ENCODE data around the gene ZNF525.

The ZNF525 gene

DNA sequence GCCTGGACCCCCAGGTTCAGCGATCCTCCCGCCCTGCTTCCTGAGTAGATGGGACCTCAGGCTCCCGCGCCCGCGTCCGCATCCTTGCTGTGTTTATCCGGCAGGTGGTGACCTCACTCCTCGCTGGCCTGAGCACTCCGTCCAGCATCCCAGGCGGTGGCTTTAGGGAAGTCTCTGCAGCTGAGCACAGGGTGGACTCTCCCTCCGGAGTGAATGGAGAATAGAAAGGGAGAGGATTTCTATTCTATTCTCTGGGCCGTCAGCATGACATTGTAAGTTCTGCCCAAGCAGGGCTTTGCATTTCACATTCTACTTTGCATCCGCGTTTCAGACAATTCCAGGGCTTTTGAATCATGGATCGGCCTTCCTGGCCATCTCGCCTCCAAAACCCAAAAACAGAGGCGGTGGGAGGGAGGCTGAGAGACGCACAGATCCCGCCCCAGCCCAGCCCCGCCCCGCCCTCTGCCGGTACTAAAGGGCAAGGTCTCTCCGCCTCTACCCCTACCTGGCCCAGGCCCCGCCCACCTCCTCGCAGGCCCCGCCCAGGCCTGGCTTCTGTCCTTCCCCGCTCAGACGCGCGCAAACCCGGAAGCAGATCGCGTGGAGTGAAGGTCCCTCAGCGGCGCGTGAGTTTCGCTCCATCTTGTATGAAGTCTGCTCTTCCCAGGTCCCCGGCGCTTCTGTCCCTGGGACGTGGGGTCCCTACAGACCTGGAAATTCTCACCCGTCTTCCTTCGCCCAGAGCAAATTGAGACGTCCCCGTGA, at the start of gene ZNF525:
TSS of gene ZNF525 (plus strand) at position 572 of the 765 bp plus-strand sequence. CDS start 6,577 bp downstream, outside the sequence.
- Histone ChIP-seq H3K36me3 (ENCODE audit: insufficient read depth, low read length) (no peaks in the 10 kb centered on the region), H3K9me3 (ENCODE audit: low read length) (no peaks in the 10 kb centered on the region), H3F3A (ENCODE audit: insufficient read depth, low read length) (no peaks in the 10 kb centered on the region), H3K79me2 (ENCODE audit: insufficient read depth, low read length) (no peaks in the 10 kb centered on the region), H3K9ac (ENCODE audit: low read length) (no peak within 1 kb of the TSS), H3K4me1 (ENCODE audit: insufficient read depth, low read length, severe bottlenecking) (no peaks in the 10 kb centered on the region), H3K27ac (ENCODE audit: low read depth, low read length, poor library complexity, severe bottlenecking) (no peak within 1 kb of the TSS), H3K4me3 (ENCODE audit: low read depth, low read length, poor library complexity, severe bottlenecking) (no peak within 1 kb of the TSS), H4K20me1 (ENCODE audit: insufficient read depth, low read length) (no peaks in the 10 kb centered on the region), H3K27me3 (ENCODE audit: insufficient read depth, low read length) (no peaks in the 10 kb centered on the region), H3K9me2 (ENCODE audit: low read depth, low read length) (no peaks in the 10 kb centered on the region), H2AFZ (ENCODE audit: low read length) (no peak within 1 kb of the TSS), H3K4me2 (ENCODE audit: low read length) (no peak within 1 kb of the TSS)
- TF ChIP-seq EZH2 (IDR thresholded peaks at IDR 0.05; ENCODE audit: borderline replicate concordance, low read length) = no peak
- TF ChIP-seq, protein P1, sequence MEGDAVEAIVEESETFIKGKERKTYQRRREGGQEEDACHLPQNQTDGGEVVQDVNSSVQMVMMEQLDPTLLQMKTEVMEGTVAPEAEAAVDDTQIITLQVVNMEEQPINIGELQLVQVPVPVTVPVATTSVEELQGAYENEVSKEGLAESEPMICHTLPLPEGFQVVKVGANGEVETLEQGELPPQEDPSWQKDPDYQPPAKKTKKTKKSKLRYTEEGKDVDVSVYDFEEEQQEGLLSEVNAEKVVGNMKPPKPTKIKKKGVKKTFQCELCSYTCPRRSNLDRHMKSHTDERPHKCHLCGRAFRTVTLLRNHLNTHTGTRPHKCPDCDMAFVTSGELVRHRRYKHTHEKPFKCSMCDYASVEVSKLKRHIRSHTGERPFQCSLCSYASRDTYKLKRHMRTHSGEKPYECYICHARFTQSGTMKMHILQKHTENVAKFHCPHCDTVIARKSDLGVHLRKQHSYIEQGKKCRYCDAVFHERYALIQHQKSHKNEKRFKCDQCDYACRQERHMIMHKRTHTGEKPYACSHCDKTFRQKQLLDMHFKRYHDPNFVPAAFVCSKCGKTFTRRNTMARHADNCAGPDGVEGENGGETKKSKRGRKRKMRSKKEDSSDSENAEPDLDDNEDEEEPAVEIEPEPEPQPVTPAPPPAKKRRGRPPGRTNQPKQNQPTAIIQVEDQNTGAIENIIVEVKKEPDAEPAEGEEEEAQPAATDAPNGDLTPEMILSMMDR (IDR thresholded peaks at IDR 0.05; ENCODE audit: low read length) = no peak

DNA sequence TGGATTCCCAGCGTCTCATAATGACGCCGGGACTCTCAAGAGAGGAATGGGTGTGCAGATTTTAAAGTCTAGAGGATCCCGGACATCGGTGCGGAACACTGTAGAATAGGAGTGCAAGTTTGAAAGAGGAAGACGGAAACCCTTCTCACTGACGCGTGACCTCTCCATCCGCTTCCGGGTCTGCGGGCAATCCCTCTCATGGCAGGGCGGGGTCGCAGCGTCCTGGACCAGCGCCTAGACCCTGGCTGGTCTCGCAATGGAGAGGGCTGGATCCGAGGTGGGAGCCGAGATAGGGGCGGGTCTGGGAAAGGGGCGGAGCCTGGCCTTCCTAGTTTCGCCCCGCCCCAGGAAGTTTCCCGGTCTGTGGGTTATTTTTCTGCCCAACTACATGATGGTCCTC, 36.5 kb upstream of the ZNF525 start:
- no peak overlapping the region for H3K9ac ChIP-seq (ENCODE audit: low read length)
- no peak overlapping the region for H3K4me3 ChIP-seq (ENCODE audit: low read depth, low read length, poor library complexity, severe bottlenecking)
- H3K36me3 ChIP-seq (ENCODE audit: insufficient read depth, low read length) = no peaks in the 10 kb centered on the region
- H3K27me3 ChIP-seq (ENCODE audit: insufficient read depth, low read length) = no peaks in the 10 kb centered on the region
- no peak for TF ChIP-seq EZH2 (IDR thresholded peaks at IDR 0.05; ENCODE audit: borderline replicate concordance, low read length)
- TF ChIP-seq, protein P1 (IDR thresholded peaks at IDR 0.05; ENCODE audit: low read length) = no peak
- no peaks in the 10 kb centered on the region for H3K9me2 ChIP-seq (ENCODE audit: low read depth, low read length)
- no peaks in the 10 kb centered on the region for H4K20me1 ChIP-seq (ENCODE audit: insufficient read depth, low read length)
- no peak overlapping the region for H2AFZ ChIP-seq (ENCODE audit: low read length)
- no peak overlapping the region for H3K27ac ChIP-seq (ENCODE audit: low read depth, low read length, poor library complexity, severe bottlenecking)
- no peaks in the 10 kb centered on the region for H3K4me1 ChIP-seq (ENCODE audit: insufficient read depth, low read length, severe bottlenecking)
- no peak overlapping the region for H3K4me2 ChIP-seq (ENCODE audit: low read length)
- no peaks in the 10 kb centered on the region for H3K79me2 ChIP-seq (ENCODE audit: insufficient read depth, low read length)
- no peaks in the 10 kb centered on the region for H3F3A ChIP-seq (ENCODE audit: insufficient read depth, low read length)
- H3K9me3 ChIP-seq (ENCODE audit: low read length) = peaks cover 5% of the 10 kb centered on the region; the same call in 1 of the 2 replicates

DNA sequence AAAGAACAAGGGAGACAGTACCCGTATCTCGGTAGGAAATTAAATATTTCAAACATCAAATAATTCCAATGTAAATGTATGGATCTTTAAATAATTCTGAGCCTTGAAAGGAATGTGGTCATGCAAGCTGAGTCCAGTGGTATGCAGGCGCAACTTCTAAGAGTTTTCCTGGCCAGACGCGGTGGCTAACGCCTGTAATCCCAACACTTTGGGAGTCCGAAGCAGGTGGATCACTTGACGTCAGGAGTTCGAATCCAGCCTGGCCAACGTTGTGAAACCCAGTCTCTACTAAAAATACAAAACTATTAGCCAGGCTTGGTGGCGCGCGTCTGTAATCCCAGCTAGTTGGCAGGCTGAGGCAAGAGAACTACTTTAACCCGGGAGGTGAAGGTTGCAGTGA, 33.0 kb upstream of the ZNF525 start:
- H3K4me3 ChIP-seq (ENCODE audit: low read depth, low read length, poor library complexity, severe bottlenecking) = no peak overlapping the region

More for the DNA sequence above, 33.0 kb upstream of the ZNF525 start:
- Histone ChIP-seq H3K27me3 (ENCODE audit: insufficient read depth, low read length) (no peaks in the 10 kb centered on the region), H3K4me2 (ENCODE audit: low read length) (no peak overlapping the region), H3K27ac (ENCODE audit: low read depth, low read length, poor library complexity, severe bottlenecking) (no peak overlapping the region), H3K9me3 (ENCODE audit: low read length) (peaks cover 5% of the 10 kb centered on the region; the same call in 1 of the 2 replicates), H3K9me2 (ENCODE audit: low read depth, low read length) (no peaks in the 10 kb centered on the region), H3K9ac (ENCODE audit: low read length) (no peak overlapping the region), H3K36me3 (ENCODE audit: insufficient read depth, low read length) (peaks cover 19% of the 10 kb centered on the region), H3K79me2 (ENCODE audit: insufficient read depth, low read length) (no peaks in the 10 kb centered on the region), H2AFZ (ENCODE audit: low read length) (no peak overlapping the region), H4K20me1 (ENCODE audit: insufficient read depth, low read length) (no peaks in the 10 kb centered on the region), H3K4me1 (ENCODE audit: insufficient read depth, low read length, severe bottlenecking) (peaks cover 9% of the 10 kb centered on the region), H3F3A (ENCODE audit: insufficient read depth, low read length) (no peaks in the 10 kb centered on the region)
- TF ChIP-seq, protein P1 (IDR thresholded peaks at IDR 0.05; ENCODE audit: low read length) = no peak
- no peak for TF ChIP-seq EZH2 (IDR thresholded peaks at IDR 0.05; ENCODE audit: borderline replicate concordance, low read length)

All from OCI-LY1 (cell line).